ENCODE results near the gene ZNF791.

DNA sequence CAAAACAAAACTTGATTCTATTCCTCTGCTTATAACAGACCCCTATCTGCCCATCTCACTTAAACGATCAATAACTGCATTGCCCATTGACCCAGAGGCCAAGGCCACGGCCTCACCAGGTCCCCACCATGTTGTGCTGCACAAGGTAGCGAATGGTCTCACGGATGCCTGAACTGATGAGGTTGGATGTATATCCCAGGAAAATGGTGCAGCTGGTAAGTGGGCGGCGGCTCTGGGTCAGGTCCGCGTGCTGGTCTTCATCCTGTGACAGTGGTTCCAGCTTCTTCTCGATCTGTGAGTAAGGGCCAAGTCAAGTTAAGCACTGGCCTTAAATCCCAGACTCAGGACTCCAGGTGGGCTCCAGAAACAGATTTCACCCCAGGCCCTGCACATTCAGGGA, 69.3 kb downstream of the ZNF791 start:
- TF ChIP-seq, protein P1, sequence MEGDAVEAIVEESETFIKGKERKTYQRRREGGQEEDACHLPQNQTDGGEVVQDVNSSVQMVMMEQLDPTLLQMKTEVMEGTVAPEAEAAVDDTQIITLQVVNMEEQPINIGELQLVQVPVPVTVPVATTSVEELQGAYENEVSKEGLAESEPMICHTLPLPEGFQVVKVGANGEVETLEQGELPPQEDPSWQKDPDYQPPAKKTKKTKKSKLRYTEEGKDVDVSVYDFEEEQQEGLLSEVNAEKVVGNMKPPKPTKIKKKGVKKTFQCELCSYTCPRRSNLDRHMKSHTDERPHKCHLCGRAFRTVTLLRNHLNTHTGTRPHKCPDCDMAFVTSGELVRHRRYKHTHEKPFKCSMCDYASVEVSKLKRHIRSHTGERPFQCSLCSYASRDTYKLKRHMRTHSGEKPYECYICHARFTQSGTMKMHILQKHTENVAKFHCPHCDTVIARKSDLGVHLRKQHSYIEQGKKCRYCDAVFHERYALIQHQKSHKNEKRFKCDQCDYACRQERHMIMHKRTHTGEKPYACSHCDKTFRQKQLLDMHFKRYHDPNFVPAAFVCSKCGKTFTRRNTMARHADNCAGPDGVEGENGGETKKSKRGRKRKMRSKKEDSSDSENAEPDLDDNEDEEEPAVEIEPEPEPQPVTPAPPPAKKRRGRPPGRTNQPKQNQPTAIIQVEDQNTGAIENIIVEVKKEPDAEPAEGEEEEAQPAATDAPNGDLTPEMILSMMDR (conservative IDR thresholded peaks at IDR 0.05 in 1 of 2, IDR thresholded peaks at IDR 0.05 in 1 of 2; ENCODE audit: low read depth in 1 of 2, low read length in 2 of 2): no peak
- no peak for TF ChIP-seq EZH2 (IDR thresholded peaks at IDR 0.05; ENCODE audit: low read length, missing control alignments)
